HG03342 (cell line): ENCODE measurements around the gene HNRNPDL.
"Not testable (repeated sequence)": the region's sequence is repeated elsewhere in the genome, so short reads cannot be mapped to it uniquely, and the experiment has no call there.

Source experiments
- ATAC-seq: cut with Tn5 transposase; IDR thresholded peaks from one replicate; pipeline ENCODE4 v1.9.1; 2021; ENCODE audit warnings: mild to moderate bottlenecking, moderate library complexity; ENCODE audit not compliant: unreplicated experiment

The HNRNPDL gene

GRCh38 chr4:82433791-82434190, 3.5 kb upstream of the HNRNPDL start:
- no peak for ATAC-seq

GRCh38 chr4:82432596-82432995, 2.3 kb upstream of the HNRNPDL start:
- ATAC-seq = no peak

GRCh38 chr4:82431831-82432230, 1.6 kb upstream of the HNRNPDL start:
- ATAC-seq = no peak

- ATAC-seq = no peak
Observed at GRCh38 chr4:82430964-82431745, 893 bp upstream of the HNRNPDL start.

- peak; percentile 10 for ATAC-seq
Observed at GRCh38 chr4:82429728-82430192, 502 bp downstream of the HNRNPDL start.

GRCh38 chr4:82428969-82429727, 1.1 kb downstream of the HNRNPDL start:
- peak; percentile 53 for ATAC-seq

GRCh38 chr4:82428526-82428968, 1.7 kb downstream of the HNRNPDL start:
- ATAC-seq = no peak

GRCh38 chr4:82425478-82425877, 4.8 kb downstream of the HNRNPDL start:
- no peak for ATAC-seq

GRCh38 chr4:82423245-82424054, 6.8 kb downstream of the HNRNPDL start:
- ATAC-seq = no peak

- no peak for ATAC-seq
Observed at GRCh38 chr4:82422616-82423015, 7.6 kb downstream of the HNRNPDL start.

GRCh38 chr4:82421796-82422560, 8.3 kb downstream of the HNRNPDL start:
- ATAC-seq = no peak

GRCh38 chr4:82419451-82419850, 10.8 kb downstream of the HNRNPDL start:
- ATAC-seq = no peak

GRCh38 chr4:82415922-82416365, 14.3 kb downstream of the HNRNPDL start:
- ATAC-seq = no peak

GRCh38 chr4:82415061-82415460, 15.2 kb downstream of the HNRNPDL start:
- not testable (repeated sequence) for ATAC-seq

GRCh38 chr4:82403725-82404124, 26.5 kb downstream of the HNRNPDL start:
- ATAC-seq = no peak

- ATAC-seq = no peak
Observed at GRCh38 chr4:82402196-82402775, 28.0 kb downstream of the HNRNPDL start.

- ATAC-seq = no peak
Observed at GRCh38 chr4:82401600-82401999, 28.7 kb downstream of the HNRNPDL start.

GRCh38 chr4:82398263-82398662, 32.0 kb downstream of the HNRNPDL start:
- ATAC-seq = no peak

GRCh38 chr4:82397527-82397926, 32.7 kb downstream of the HNRNPDL start:
- ATAC-seq = no peak

- ATAC-seq = no peak
Observed at GRCh38 chr4:82394896-82395295, 35.4 kb downstream of the HNRNPDL start.
